Glomerular visceral epithelial cell (primary cell): ENCODE data around the gene CERK.
"Not testable (repeated sequence)": the region's sequence is repeated elsewhere in the genome, so short reads cannot be mapped to it uniquely, and the experiment has no call there.

Experiments
- DNase-seq: peaks from one replicate; pipeline ENCODE4 v3.0.0-alpha.2; 2016; ENCODE audit errors: extremely low spot score

The CERK gene

DNA sequence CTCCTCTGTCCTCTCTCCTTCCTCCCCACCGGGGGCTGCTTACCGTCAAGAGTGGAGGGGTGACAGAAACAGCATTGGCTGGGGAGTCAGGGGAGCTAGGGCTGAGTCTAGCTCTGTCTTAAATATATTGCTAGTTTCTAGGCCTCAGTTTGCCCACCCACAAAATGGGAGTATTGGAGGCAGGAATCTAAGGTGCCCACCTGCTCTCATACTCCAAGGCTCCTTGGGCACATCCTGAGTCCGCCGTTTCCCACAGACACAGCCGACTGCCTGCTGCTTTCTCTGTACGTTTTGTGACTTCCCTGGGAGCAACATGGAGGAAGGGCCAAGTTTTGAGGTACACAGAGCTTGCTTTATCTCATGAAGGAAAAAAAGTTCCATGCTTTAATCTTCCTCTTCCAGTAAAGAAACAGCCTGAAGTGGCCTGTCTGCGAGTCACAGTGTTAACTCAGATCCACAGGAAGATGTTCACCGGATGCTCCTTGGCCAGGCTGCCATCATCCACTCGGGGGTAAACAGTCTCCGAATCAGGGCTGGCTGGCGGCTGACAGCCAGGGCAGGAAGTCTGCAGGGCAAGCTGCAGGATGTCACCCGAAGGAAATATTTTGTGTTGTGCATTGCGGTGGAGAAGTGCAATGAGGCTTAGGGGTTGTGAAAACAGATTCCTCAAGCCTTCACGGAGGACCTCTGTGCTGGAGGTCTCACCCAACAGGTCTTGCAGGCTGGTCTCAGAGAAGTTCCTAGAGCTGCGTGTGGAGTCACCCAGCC lies 11.0 kb upstream of the CERK start:
- peak; percentile 20 for DNase-seq

GRCh38 chr22:46748206-46748907 lies 10.3 kb upstream of the CERK start:
- no peak for DNase-seq

DNA sequence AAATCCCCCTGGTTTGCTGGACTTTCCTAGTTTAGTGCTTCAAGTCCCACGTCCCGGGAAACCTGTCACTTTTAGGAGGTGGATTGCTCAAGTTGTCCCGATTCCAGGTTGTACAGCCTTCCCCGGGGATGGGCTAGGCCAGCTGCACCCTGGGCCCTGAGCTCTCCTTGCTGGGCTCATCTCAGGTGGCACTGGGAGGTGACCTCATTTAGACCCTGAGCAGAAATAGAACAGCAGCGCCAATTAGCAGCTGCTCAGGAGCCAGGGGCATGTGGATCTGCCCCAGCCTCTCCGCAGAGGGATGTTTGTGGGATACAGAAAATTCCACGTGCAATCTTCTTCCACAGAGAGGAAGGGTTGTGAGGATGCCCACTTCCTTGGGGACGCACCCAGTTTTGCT lies 9.6 kb upstream of the CERK start:
- no peak for DNase-seq

DNA sequence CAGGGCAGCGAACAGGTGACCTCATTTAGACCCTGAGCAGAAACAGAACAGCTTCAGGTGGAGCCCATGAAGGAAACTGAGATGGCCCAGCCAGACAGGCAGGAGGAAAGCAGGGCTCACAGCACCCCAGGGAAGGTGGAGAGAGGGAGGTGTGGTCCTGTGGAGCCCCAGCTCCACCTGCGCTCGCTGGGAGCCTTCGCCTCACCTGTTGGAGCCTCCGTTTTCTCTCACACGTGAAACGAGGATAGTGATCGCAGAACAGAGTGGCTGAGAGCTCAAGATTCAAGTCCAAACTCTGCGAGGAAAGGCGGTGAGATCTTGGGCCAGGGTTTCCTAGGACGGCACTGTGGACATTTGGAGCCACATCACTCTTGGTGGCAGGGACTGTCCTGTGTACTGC lies 8.6 kb upstream of the CERK start:
- DNase-seq: no peak

DNA sequence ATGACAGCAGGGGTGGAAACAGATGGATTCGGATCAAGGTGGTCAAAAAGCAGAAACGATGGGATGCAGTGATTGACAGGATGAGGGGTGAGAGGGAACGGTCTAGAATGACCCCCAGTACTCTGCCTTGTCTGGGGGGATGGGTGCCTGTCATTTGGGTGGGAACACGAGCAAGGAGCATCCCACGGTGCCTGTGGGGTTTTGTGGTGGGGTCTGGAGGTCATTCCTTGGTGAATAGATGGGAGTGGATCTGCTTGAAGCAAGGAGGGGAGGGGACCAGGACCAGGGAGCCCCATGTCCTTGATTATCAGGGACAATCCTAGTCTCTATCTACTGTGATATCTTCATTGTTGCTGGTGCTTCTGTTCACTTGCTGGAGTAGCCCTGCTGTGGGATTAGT lies 8.1 kb upstream of the CERK start:
- no peak for DNase-seq

DNA sequence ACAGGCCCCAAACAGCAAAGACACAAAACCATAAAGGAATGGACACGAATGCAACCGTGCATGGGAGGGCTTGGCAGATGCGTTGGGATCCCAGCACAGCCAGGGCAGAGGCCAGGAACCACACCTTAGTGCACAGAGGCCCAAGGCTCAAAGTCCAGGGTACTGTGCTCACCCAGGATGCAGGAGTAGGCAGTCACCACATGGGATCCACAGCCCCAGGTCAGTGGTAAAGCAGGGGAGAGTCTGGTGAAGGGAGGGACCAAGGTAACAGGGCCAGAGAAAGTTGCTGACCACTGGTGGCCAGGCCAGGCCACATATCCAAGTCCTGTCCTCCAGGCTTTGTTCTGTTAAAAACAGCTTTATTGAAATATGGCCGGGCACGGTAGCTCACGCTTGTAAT lies 6.5 kb upstream of the CERK start:
- DNase-seq: no peak

- DNase-seq: no peak
These were observed 4.6 kb upstream of the CERK start for GRCh38 chr22:46742576-46743221.

- DNase-seq: no peak
These were observed 4.0 kb upstream of the CERK start for GRCh38 chr22:46741974-46742519.

DNA sequence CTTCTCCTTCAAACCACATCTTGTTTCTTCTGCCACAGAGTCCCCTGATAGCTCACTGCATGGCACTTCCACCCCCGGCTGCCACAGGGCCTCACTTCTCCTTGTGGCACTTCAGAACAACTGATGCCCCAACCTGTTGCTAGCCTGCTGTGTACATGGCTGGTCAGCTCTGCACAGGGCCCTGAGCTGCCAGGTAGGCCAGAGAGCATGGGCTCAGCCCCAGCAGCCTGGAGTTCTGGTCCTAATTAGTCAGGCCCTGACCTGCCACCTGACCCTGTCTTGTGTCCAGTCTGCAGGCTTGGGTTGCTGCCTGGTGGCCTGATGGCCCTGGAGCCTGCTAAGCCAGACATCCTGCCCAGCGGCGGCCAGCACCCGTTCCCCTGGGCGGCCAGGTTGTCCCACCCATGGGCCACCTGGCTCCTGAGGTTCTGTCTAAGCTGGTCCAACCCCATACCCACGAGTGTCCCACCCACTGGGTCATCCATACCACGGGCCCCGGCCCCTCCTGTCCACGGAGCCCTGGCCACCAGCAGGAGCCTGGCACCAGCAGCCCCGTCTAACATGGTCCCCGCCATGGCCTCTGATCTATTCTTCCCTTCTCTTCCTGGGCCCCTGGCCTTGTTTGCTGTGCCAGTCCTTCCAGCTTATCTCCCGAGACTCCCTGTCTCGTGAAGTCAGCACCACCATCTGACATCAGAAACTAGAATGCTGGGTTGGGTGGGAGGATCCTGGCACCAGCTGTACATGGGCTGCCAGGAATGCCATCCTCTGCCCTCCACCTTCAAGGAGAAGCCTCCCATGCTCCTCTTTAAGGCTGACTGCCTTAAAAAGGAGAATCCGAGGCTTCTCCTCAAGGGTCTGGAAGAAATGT lies 3.1 kb upstream of the CERK start:
- no peak for DNase-seq

DNA sequence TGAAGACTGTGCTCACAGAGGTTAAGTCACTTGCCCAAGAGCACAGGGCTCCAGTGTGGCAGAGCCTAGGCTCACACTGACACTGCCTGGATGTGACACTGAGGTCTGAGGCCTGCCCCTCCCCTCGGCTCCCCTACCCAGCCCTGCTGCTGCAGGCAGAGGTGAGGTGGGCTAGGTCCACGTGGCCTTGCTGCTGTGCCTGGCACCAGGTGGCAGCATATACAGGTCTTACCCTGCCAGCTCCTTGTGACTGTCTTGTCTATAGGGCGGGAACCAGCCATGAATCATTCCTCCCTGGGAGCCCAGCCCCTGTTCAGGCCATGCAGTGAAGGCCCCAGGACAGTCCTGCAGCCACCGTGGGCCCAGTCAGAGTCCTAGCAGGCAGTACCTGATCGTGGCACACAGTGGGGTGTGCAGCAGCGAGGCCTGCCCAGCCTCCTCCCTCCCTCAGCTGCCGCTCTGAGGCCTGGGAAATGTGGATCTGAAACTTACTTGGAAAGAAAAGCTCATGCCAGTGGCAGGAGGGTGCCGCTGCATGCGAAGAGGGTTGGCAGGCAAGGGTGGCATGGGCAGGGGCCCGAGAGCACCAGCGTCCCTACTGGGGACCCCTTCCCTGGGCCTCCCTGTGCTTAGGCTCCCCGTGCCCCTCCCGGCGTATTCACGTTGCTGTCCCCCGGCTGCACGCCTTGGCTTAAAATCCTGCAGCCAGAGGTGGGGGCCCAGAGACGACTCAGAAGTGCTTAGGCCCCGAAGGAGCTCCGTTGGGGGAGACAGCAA lies 1.2 kb upstream of the CERK start:
- peak; percentile 77 for DNase-seq

DNA sequence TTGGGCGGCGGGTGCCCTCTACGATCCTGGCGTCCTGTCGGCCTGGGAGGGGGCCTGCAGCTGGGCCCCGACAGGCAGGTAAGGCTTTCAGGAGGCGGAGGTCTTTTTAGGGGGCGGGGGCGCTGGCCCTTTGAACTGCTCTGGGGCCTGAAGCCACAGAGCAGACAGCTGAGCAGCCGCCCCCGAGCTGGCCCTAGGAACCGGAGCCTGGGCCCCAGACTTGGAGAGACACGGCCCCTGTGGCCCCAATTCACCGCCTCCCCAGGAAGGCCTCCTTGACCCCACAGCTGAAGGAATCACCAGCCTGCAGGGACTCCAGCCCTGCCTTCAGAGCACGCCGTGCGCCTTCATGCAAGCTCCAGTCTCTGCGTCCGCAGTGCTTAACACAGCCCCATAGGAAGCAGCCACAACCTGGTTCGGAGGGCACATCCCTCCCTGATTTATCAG lies 618 bp upstream of the CERK start:
- DNase-seq: no peak

GRCh38 chr22:46737105-46737975 lies 712 bp downstream of the CERK start:
- DNase-seq: peak; percentile 22

DNA sequence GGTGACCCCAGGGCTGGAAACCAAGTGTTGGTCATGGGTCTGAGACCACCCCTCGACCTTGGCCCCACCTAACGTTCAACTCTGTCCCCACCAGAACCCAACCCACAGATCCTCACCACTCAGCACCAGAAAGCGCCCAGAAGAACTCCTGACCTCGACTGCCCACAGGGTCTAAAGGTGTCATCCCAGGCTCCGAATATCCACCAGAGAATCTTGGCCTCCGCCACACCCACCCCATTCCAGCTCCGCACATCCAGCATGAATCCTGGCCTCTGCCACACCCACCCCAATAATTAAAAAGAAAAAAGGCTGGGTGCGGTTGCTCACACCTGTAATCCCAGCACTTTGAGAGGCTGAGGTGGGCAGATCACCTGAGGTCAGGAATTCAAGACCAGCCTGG lies 1.3 kb downstream of the CERK start:
- no peak for DNase-seq

- DNase-seq: no peak
These were observed 2.1 kb downstream of the CERK start for GRCh38 chr22:46735747-46736608.

DNA sequence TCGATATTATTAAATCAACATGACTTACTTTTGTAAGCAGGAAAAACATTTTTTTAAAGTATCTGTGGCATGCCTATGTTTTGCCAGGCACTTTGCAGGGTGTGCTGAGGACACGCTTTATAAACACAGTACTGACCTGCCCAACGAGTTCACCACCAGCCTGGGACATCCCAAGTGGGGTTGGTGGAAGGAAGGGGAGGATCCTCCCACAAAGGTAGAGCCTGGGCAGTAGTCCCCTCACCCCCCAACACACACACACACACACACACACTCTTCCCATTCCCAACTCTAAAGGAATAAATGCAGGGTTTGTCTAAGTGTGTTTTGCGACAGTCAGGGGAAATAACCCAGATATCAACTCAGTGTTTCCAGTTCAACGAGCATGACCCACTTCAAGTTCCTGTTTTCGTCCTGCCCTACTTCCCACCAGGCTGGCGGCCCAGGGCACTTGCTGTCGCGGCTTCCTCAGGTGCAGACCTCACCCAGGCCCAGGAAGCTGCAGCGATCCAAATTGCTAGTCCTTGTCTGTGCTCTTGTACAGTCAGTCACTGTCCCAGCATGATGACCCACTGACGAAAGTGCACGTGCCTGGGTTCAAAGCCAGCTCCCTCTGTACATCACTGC lies 3.1 kb downstream of the CERK start:
- DNase-seq: peak; percentile 28

- DNase-seq: not testable (repeated sequence)
These were observed 3.8 kb downstream of the CERK start for GRCh38 chr22:46734213-46734722.

- no peak for DNase-seq
These were observed 5.5 kb downstream of the CERK start for GRCh38 chr22:46732513-46732912.

GRCh38 chr22:46732041-46732379 lies 6.0 kb downstream of the CERK start:
- no peak for DNase-seq
